DND-41 (cell line): Measurements from ENCODE around the gene TRIM7.

Experiments used
- CTCF ChIP-seq: IDR thresholded peaks from 2 replicates; pipeline ENCODE4 v1.5.1; 2012; ENCODE audit warnings: borderline replicate concordance, low read length, moderate library complexity, mild to moderate bottlenecking; ENCODE audit not compliant: poor library complexity, severe bottlenecking; ENCODE audit errors: extremely low read depth
- EZH2 ChIP-seq: IDR thresholded peaks from 3 replicates; pipeline ENCODE4 v1.6.1; 2012; ENCODE audit warnings: borderline replicate concordance, low read depth, mild to moderate bottlenecking, moderate library complexity, low read length, inconsistent platforms; ENCODE audit not compliant: severe bottlenecking

- TF ChIP-seq CTCF (no peak), EZH2 (no peak)
Measured at GRCh38 chr5:181152406-181152805, 52.6 kb downstream of the TRIM7 start.
